Endometrial microvascular endothelial cells (primary cell): Measurements from ENCODE around the gene RAB3IP. TPM values are rescaled to one million over a fixed set of nuclear protein-coding genes. Genes with fewer than 3 reads are reported as not detected.
"Not testable (repeated sequence)": the region's sequence is repeated elsewhere in the genome, so short reads cannot be mapped to it uniquely, and the experiment has no call there.

Source experiments
- in situ Hi-C: cut with HindIII; loops from 2 replicates; pipeline ENCODE4 v1.10.0; 2017; ENCODE audit warnings: low sequenced_read_pairs, low pct_unique_long_range_greater_than_20kb; ENCODE audit errors: inconsistent ontology term
- total RNA-seq: library from RNA; depleted of rRNA; stranded (reverse); fragments of >200 nt; gene quantifications from one replicate; pipeline ENCODE4 v1.2.3, GENCODE V29; 2015; ENCODE audit errors: inconsistent ontology term

RAB3IP gene
- total RNA-seq, 1 donor from 2014 or later = 11.2 TPM

GRCh38 chr12:69824966-69825560, 86.4 kb downstream of the RAB3IP start, which contains the start of gene MYRFL:
MYRFL (plus strand) TSS chr12:69825227; CDS start chr12:69825518, 291 bp downstream.
- in situ Hi-C loops = no loop called here

GRCh38 chr12:69828897-69829296, 90.2 kb downstream of the RAB3IP start:
- in situ Hi-C loops = no loop called here

GRCh38 chr12:69833696-69834095, 95.0 kb downstream of the RAB3IP start:
- in situ Hi-C loops = no loop called here

DNA sequence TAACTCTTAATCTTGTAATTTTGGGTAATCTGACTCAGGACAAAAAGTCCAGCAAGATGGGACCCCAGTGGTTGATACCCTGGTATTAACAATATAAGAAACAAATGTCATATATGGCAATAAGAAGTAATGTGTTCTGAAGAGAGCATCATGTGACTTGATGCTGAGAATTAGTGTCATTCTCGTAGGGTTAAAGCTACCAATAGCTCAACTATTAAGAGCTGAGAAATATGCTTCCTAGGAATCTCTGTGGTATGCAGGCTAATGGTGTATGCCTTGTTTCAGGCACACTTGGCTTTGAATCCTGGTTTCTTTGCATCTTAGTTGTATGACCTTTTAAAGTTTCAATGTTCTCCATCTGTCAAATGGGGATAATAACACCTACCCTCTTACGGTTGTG, 95.5 kb downstream of the RAB3IP start:
- in situ Hi-C loops = no loop called here

DNA sequence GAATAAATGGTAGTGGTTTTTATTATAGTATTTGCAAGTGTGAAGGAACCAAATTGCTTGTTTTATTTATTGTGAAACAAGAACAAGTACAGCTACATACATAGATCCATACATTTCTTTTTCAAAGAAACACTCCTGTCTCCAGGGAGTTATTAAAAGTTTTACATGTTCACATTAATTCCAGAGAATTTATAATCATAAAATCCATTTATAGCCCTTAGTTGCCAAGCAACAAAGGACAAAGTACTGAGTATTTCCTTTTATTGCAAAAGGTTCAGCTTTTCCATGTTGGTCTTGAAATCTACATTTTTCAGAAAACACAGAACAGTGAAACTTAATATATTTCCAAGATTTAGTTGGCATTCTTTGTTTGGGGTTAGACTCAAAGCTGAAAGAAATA, 95.9 kb downstream of the RAB3IP start:
- in situ Hi-C loops = no loop called here

DNA sequence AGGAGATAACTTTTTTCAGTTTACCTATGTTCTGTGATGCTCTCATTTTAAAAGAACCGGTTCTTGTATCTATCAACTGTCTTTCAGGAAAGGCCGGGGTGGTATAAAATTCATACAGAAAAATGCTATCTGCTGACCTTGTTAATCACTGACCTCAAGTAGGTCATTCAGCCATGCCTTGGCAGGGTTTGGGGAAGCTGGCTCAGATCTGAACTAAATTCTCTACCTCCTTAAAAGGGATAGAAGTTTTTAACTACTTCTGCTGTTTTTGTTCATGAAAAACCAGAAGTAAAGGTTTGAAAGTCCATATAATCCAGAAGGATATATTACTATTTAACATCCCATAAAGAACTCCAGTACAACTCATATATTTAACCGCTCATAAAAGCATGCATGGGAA, 96.4 kb downstream of the RAB3IP start:
- in situ Hi-C loops = no loop called here

GRCh38 chr12:69836015-69836414, 97.4 kb downstream of the RAB3IP start:
- in situ Hi-C loops = no loop called here

DNA sequence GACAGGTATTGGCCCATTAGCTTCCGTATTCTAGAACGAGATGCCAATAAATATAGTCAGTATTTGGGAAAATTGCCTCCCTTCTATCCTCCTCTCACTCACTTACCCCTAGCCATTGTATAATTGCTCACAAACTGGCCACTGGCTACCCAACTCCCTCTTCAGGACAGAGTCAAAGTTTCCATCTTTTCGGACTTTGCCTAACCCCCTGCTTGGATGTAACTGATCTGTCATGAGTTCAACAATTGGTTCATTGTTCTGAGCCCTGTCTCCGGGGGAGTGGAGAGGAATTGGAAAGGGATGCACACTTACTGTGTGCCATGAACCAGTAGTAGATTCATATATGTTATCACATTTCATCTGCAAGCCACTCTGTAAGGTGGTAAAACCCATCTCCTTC, 98.5 kb downstream of the RAB3IP start:
- in situ Hi-C loops = no loop called here

GRCh38 chr12:69837657-69838415, 99.2 kb downstream of the RAB3IP start:
- in situ Hi-C loops = no loop called here

DNA sequence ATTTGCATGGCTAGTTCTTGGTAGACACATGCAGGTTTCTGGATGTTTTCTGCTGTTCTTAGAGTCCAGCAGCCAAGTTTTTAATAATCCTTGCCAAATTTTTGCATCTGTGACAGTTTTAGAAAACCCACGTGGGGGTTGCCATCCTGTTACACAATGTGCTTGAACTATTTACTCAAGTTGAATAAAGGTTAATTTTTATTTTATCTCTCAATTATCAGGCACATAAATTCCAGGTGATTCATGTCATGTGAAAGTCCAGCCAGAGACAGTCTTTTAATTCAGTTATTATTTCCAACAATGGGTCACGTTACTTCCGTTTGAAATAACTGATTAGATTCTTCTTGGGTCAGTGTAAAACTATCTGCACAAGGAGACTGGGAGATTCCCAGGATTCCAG, 102.1 kb downstream of the RAB3IP start:
- in situ Hi-C loops = no loop called here

GRCh38 chr12:69843608-69844007, 104.9 kb downstream of the RAB3IP start:
- in situ Hi-C loops = no loop called here

DNA sequence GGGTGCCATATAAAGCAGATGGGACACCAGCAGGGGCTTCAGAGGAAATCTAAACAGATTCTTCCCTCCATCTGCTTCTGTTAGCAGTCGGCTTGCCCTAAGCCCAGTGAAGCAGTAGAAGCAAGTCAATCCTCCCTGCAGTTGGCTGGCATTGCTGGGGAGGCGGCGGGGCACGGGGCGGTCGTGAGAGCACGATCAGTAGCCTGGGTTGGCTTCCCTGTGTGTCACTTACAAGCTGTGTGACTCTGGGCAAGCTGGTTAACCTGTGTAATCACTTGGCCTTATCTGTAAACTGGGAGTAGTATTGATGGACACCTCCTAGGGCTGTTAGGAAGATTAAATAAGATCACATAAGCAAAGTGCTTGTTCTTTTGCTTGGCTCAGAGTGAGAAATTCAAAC, 105.8 kb downstream of the RAB3IP start:
- in situ Hi-C loops = no loop called here

GRCh38 chr12:69844836-69845235, 106.2 kb downstream of the RAB3IP start:
- in situ Hi-C loops = no loop called here

- in situ Hi-C loops = no loop called here
Measured at GRCh38 chr12:69846976-69847375, 108.3 kb downstream of the RAB3IP start.

DNA sequence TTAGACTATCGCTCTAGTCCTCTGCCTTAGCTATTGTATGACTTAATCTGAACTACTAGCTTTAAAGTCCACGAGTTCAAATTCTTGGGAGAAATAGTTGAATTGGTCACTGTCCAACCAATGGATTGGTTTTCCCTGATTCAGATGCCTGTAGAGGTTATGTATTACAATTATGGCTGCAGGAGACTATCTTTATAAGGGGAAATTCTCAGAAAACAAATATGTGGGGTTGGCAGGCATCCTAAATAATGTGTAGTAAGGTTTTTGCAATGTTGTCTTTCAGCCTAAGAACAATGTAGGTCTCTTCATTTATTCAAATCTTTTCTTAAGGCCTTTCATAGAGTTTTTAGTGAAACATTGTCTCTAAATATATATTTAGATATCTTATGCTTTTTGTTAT, 113.3 kb downstream of the RAB3IP start:
- in situ Hi-C loops = no loop called here

GRCh38 chr12:69853176-69853961, 114.7 kb downstream of the RAB3IP start:
- in situ Hi-C loops = not testable (repeated sequence)

DNA sequence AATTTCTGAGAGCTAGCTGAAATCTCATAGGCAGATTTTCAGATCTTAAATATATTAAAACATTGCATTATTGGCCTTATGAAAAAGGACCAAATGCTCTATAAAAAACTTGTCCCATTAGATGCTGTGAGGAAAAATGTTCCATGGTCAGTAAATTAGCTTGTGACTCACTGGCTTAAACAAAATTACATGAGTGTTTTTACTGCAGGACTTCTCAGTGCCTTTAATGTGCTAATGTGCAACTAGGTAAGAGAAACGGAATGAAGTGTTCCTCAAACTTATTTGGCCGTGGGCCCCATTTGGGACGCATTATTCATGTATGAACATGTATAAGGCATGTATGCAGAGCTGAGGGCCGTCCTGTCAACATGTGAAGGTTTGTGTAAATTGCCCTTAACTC, 128.0 kb downstream of the RAB3IP start:
- in situ Hi-C loops = no loop called here

DNA sequence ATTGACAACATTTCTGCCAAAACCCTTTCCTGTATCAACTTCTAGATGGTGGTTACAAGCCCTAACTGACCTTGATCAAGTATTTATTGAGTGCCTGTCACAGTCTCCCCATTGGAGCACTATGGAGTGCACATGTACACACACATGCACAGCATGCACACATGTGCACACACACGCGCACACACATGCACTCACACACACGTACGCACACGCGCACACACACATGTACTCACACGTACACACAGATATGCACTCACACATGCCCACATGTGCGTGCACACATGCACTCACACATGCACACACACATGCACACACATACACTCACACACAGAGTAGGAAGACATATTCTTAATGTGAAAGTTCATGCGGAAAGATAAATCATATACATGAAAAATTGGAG, 130.0 kb downstream of the RAB3IP start:
- in situ Hi-C loops = no loop called here

DNA sequence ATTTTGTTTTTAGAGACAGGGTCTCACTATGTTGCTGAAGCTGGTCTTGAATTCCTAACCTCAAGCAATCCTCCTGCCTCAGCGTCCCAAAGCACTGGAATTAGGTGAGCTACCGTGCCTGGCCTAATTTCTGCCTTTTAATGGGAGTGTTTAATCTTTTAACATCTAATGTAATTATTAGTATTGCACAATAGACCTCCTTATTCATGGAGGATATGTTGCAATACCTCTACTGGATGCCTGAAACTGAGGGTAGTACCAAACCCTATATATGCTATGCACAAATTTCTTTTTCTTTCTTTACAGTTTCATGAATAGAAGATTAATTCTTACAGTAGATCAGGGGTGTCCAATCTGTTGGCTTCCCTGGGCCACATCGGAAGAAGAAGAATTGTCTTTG, 134.1 kb downstream of the RAB3IP start:
- in situ Hi-C loops = no loop called here
